ENCODE measurements around the gene OR5M8.

OR5M8 gene

DNA sequence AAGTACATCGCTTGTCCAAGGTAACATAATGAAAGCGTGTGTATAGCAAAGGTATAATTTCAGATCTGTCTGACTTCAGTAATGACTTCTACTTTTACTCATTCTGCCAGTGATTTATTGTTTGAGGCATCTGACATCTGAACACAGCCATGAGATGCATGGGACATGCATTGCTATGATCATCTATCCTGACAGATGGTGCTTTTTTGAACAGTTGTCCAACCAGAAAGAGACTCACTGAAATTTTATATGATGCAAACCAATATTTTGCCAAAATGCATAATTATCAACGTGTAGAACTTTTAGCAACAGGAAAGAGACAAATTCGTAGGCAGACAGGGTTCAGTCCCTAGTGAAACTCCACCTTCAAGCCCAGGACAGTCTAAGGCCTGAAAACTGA, 37.6 kb downstream of the OR5M8 start:
- POLR2A ChIA-PET: no interaction called here
- TF ChIP-seq, protein P1, sequence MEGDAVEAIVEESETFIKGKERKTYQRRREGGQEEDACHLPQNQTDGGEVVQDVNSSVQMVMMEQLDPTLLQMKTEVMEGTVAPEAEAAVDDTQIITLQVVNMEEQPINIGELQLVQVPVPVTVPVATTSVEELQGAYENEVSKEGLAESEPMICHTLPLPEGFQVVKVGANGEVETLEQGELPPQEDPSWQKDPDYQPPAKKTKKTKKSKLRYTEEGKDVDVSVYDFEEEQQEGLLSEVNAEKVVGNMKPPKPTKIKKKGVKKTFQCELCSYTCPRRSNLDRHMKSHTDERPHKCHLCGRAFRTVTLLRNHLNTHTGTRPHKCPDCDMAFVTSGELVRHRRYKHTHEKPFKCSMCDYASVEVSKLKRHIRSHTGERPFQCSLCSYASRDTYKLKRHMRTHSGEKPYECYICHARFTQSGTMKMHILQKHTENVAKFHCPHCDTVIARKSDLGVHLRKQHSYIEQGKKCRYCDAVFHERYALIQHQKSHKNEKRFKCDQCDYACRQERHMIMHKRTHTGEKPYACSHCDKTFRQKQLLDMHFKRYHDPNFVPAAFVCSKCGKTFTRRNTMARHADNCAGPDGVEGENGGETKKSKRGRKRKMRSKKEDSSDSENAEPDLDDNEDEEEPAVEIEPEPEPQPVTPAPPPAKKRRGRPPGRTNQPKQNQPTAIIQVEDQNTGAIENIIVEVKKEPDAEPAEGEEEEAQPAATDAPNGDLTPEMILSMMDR (IDR thresholded peaks at IDR 0.05; ENCODE audit: insufficient read depth, low read length, missing control alignments): no peak
- CTCF ChIA-PET: no interaction called here
- no peak for DNase-seq (ENCODE audit: low read depth, low spot score)
- no peak overlapping the region for H3K4me3 ChIP-seq (ENCODE audit: low read depth, low read length)
